Caki2 (cell line): ENCODE measurements around the gene GH1. TPM values are rescaled to one million over a fixed set of nuclear protein-coding genes. Genes with fewer than 3 reads are reported as not detected.
"Not testable (repeated sequence)": the region's sequence is repeated elsewhere in the genome, so short reads cannot be mapped to it uniquely, and the experiment has no call there.

Source experiments
- DNase-seq: peaks from one replicate; pipeline ENCODE4 v3.0.0-alpha.2; 2015; ENCODE audit warnings: low read depth
- in situ Hi-C: cut with HindIII; loops from 2 replicates; pipeline ENCODE4 v1.10.0; 2016; ENCODE audit warnings: low sequenced_read_pairs, low pct_unique_long_range_greater_than_20kb, mixed read lengths
- total RNA-seq: library from RNA; depleted of rRNA; stranded (reverse); fragments of >200 nt; shearing (Covaris generic); gene quantifications from 2 replicates; pipeline ENCODE4 v1.2.3, GENCODE V29; 2014; ENCODE audit warnings: low replicate concordance; rRNA removed

GH1 gene
- total RNA-seq = not detected in 2 replicates

DNA sequence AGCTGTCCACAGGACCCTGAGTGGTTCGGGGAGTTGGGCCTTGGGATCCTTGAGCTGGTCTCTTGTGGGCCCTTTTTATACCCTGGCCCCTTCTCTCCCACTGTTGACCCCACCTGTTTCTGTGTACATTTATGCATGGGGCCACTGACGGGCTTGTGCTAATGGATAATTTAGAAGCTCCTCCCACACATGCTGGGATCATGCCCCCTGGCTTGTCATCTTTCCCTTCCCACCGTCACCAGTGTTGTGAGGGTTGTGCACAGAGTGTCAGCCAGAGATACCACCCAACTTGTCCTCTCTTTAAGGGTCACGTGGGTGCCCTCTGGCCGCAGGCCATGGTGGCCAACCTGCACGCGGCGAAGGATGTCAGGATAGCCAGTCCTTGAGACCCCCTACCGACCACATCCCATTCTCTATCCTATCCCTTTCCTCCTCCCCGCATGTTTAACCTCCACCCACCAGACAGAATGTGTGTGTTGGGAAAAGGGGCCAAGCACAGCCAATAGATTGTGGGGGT is at the start of gene GH1:
Gene GH1 (minus strand): TSS at position 51 of the 517 bp plus-strand sequence. CDS start 63 bp downstream, outside the sequence.
- in situ Hi-C loops, DNase-seq: not testable (repeated sequence)

GRCh38 chr17:63967953-63968352 is 49.3 kb upstream of the GH1 start:
- in situ Hi-C loops = no loop called here

GRCh38 chr17:63966646-63967264 is 48.1 kb upstream of the GH1 start:
- in situ Hi-C loops = no loop called here
- DNase-seq = no peak

More at GRCh38 chr17:63967953-63968352, 49.3 kb upstream of the GH1 start:
- no peak for DNase-seq

GRCh38 chr17:63963123-63963522 is 44.5 kb upstream of the GH1 start:
- no peak for DNase-seq
- in situ Hi-C loops = no loop called here

GRCh38 chr17:63962298-63962744 is 43.7 kb upstream of the GH1 start:
- no peak for DNase-seq
- in situ Hi-C loops = no loop called here

GRCh38 chr17:63961355-63962212 is 42.9 kb upstream of the GH1 start:
- in situ Hi-C loops = no loop called here
- DNase-seq = peak; percentile 90

GRCh38 chr17:63960430-63960829 is 41.8 kb upstream of the GH1 start:
- DNase-seq = no peak
- in situ Hi-C loops = no loop called here

DNA sequence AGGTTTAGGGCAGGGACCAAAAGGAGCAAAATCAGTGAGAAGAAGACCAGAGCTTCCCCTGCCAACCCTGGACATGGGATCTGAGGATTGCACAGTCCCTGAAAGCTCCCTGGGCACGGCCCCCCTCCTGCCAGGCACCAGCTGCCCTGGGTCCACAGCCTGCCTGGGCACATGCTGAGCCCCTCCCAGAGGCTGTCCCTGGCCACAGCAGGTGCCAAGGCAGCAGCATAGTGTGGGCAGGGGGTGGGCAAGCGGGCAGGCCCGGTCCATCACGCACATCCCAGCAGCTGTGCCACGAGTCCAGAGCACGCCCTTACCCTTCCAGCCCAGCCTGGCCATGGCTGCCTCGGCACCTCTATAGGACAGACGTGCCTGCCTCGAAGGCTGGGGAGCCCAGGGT is 41.4 kb upstream of the GH1 start:
- DNase-seq = no peak
- in situ Hi-C loops = no loop called here

GRCh38 chr17:63956296-63956920 is 37.8 kb upstream of the GH1 start:
- in situ Hi-C loops = no loop called here
- DNase-seq = no peak

DNA sequence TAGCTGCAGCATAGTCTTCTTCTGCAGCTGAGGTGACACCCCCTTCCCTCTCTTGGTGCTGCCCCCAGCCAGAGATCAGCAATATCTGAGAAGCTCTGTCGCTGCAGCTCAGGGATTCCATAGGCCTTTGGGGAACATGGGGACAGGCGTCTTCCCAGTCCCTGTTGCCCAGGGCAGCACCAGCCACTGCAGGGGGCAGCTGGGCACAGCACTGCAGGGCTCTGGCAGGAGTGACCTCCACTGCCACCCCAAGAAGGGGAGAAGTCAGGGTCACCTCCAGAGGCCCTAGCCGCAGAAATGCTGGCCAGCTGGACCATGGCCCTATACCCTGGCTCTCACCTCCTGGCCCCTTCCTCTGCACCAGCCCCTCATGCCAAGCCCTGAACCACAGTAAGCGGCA is 37.2 kb upstream of the GH1 start:
- DNase-seq = no peak

DNA sequence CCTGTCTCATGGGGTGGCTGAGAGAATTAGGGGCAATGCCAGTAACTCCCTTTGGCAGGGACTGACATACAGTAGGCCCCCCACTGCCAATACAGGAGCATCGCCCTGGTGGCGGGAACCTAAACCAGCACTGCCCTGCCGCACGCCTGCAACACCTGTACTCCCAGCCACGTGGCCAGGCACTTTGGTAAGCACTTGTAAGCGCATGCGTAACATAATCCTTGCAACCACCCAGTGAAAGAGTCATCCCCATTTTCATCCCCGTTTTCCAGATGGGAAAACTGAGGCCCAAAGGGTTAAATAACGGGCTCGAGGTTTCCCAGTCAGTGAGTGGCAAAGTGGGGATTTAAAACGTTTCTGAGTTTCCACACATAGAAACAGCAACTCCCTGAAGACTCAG is 36.6 kb upstream of the GH1 start:
- in situ Hi-C loops = no loop called here

More for the DNA sequence above, 37.2 kb upstream of the GH1 start:
- in situ Hi-C loops = no loop called here

DNA sequence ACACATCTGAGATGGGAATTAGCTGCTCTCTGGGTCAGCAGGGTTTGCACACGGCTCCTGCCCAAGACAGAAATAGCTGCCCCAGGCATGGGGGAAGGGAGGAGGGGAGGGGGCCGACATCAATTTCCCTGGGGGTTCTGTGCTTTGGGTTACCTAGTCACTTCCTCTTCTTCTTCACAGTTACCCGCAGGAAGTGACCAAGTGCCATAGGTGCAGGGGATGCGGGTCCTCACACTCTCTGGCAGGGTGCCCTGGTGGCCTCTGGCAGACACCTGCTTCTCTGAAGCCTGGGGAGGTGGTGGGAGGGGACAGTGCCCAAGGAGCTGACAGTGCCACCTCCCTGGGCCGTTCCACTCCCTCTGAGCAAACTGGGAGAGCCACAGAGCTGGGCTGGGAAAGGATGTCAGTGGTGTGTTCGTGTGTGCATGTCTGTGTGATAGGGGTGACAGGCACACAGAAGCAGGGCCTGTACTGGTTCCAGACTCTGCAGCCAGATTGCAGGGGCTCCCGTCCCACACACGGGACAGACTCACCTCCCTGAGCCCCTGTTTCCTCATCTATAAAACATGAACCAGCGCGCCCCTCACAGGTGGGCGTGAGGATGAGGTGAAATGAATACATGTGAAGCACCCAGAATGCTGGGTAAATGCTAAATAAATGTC is 35.9 kb upstream of the GH1 start:
- in situ Hi-C loops = no loop called here

More for the DNA sequence above, 36.6 kb upstream of the GH1 start:
- no peak for DNase-seq

GRCh38 chr17:63950940-63951907 is 32.6 kb upstream of the GH1 start:
- DNase-seq = no peak
- in situ Hi-C loops = no loop called here

More for the DNA sequence above, 35.9 kb upstream of the GH1 start:
- no peak for DNase-seq

- in situ Hi-C loops = no loop called here
- DNase-seq = no peak
These were observed 31.1 kb upstream of the GH1 start for GRCh38 chr17:63949576-63950250.

GRCh38 chr17:63948521-63948920 is 29.9 kb upstream of the GH1 start:
- in situ Hi-C loops = no loop called here
- DNase-seq = no peak

- in situ Hi-C loops = no loop called here
- no peak for DNase-seq
These were observed 29.2 kb upstream of the GH1 start for GRCh38 chr17:63947711-63948330.
